ENCODE measurements around the gene TRIM24.

TRIM24 gene

DNA sequence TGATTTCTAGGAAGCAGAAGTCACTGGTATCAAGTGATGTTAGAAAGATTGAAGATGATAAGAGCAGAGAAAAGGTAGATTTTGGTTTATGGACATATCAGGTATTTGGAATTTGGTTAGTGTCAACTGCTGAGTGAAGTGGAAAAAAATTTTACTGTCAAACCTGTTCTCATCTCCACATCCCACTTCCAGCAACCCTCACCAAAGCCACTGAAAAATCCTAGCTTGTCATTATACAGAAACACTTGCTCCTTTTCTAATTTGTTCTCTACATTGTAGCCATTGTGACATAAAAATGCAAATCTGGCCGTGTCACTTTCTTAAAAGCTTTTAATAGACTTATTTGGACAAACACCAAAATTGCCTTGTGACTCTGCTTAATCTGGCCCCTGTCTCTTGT lies 54.0 kb downstream of the TRIM24 start:
- H3K9me2 ChIP-seq (ENCODE audit: low read depth, low read length), result no peaks in the 10 kb centered on the region
- H3K9ac ChIP-seq (ENCODE audit: low read length), result no peak overlapping the region
- H3K27ac ChIP-seq (ENCODE audit: low read depth, low read length, poor library complexity, severe bottlenecking), result peak overlapping the region; percentile 42
- H3K9me3 ChIP-seq (ENCODE audit: low read length), result peaks cover 11% of the 10 kb centered on the region; the same call in 1 of the 2 replicates
- H3K27me3 ChIP-seq (ENCODE audit: insufficient read depth, low read length), result no peaks in the 10 kb centered on the region
- no peaks in the 10 kb centered on the region for H3F3A ChIP-seq (ENCODE audit: insufficient read depth, low read length)
- H4K20me1 ChIP-seq (ENCODE audit: insufficient read depth, low read length), result no peaks in the 10 kb centered on the region
- peaks cover 24% of the 10 kb centered on the region for H3K4me1 ChIP-seq (ENCODE audit: insufficient read depth, low read length, severe bottlenecking)
- TF ChIP-seq EZH2 (IDR thresholded peaks at IDR 0.05; ENCODE audit: borderline replicate concordance, low read length), result no peak
- TF ChIP-seq, protein P1, sequence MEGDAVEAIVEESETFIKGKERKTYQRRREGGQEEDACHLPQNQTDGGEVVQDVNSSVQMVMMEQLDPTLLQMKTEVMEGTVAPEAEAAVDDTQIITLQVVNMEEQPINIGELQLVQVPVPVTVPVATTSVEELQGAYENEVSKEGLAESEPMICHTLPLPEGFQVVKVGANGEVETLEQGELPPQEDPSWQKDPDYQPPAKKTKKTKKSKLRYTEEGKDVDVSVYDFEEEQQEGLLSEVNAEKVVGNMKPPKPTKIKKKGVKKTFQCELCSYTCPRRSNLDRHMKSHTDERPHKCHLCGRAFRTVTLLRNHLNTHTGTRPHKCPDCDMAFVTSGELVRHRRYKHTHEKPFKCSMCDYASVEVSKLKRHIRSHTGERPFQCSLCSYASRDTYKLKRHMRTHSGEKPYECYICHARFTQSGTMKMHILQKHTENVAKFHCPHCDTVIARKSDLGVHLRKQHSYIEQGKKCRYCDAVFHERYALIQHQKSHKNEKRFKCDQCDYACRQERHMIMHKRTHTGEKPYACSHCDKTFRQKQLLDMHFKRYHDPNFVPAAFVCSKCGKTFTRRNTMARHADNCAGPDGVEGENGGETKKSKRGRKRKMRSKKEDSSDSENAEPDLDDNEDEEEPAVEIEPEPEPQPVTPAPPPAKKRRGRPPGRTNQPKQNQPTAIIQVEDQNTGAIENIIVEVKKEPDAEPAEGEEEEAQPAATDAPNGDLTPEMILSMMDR (IDR thresholded peaks at IDR 0.05; ENCODE audit: low read length), result no peak
- H2AFZ ChIP-seq (ENCODE audit: low read length), result no peak overlapping the region
- H3K36me3 ChIP-seq (ENCODE audit: insufficient read depth, low read length), result peaks cover 61% of the 10 kb centered on the region
- no peak overlapping the region for H3K4me3 ChIP-seq (ENCODE audit: low read depth, low read length, poor library complexity, severe bottlenecking)
- H3K4me2 ChIP-seq (ENCODE audit: low read length), result no peak overlapping the region
- no peaks in the 10 kb centered on the region for H3K79me2 ChIP-seq (ENCODE audit: insufficient read depth, low read length)

DNA sequence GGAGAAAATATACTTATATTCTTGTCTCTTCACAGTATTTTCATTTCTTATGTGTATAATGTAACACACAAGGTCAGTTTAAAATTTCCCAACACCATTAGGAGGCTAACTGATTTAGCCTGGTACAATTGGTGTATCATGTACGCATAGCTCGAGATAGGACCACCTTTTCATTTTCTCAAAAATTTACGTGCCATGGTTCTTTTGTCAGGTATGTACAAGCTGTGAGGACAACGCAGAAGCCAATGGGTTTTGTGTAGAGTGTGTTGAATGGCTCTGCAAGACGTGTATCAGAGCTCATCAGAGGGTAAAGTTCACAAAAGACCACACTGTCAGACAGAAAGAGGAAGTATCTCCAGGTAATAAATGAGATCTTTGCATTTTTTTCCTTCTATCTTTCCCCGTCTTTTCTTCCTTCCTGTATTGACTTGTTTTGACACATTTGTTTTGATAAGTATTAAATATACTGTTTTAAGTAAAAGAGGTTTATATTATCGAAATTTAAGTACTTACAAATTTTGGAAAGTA lies 55.0 kb downstream of the TRIM24 start:
- Histone ChIP-seq H3K9ac (ENCODE audit: low read length) (no peak overlapping the region), H2AFZ (ENCODE audit: low read length) (no peak overlapping the region), H3K79me2 (ENCODE audit: insufficient read depth, low read length) (no peaks in the 10 kb centered on the region), H3K9me2 (ENCODE audit: low read depth, low read length) (no peaks in the 10 kb centered on the region), H3K4me2 (ENCODE audit: low read length) (peak overlapping the region; percentile 10; the same call in 1 of the 2 replicates), H3K27me3 (ENCODE audit: insufficient read depth, low read length) (no peaks in the 10 kb centered on the region), H3K4me1 (ENCODE audit: insufficient read depth, low read length, severe bottlenecking) (peaks cover 19% of the 10 kb centered on the region), H3F3A (ENCODE audit: insufficient read depth, low read length) (no peaks in the 10 kb centered on the region), H3K9me3 (ENCODE audit: low read length) (peaks cover 11% of the 10 kb centered on the region; the same call in 1 of the 2 replicates), H3K27ac (ENCODE audit: low read depth, low read length, poor library complexity, severe bottlenecking) (peak overlapping the region; percentile 42), H3K4me3 (ENCODE audit: low read depth, low read length, poor library complexity, severe bottlenecking) (no peak overlapping the region), H3K36me3 (ENCODE audit: insufficient read depth, low read length) (peaks cover 67% of the 10 kb centered on the region), H4K20me1 (ENCODE audit: insufficient read depth, low read length) (no peaks in the 10 kb centered on the region)
- TF ChIP-seq EZH2 (IDR thresholded peaks at IDR 0.05; ENCODE audit: borderline replicate concordance, low read length), result no peak
- TF ChIP-seq, protein P1 (IDR thresholded peaks at IDR 0.05; ENCODE audit: low read length), result no peak

DNA sequence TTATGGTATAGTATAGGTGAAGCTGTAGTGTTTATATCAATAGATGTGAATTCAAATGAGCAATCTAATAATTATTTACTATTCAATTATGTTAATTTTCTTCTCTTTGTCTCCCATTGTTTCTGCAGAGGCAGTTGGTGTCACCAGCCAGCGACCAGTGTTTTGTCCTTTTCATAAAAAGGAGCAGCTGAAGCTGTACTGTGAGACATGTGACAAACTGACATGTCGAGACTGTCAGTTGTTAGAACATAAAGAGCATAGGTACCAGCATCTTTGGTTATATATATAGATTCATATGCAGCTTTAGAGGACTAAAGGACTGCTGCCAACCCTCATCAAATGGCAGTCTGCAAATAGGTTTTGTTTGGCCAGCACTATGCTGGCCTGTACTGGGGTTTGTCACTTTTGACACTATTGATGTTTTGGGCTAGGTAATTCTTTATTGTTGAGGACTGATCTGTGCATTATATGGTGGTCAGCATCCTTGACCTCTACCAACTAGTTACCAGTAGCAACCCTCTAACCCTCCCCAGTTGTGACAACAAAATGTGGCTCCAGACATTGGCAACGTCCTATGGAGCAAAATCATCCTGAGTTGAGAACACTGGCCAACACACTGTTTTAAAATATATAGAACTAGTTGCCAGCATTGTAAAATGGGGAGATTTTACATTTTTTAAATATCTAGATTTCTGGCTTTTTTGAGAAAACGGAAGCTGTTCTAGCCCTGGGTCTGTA lies 59.2 kb downstream of the TRIM24 start:
- Histone ChIP-seq H3K9ac (ENCODE audit: low read length) (no peak overlapping the region), H3K27me3 (ENCODE audit: insufficient read depth, low read length) (no peaks in the 10 kb centered on the region), H2AFZ (ENCODE audit: low read length) (no peak overlapping the region), H4K20me1 (ENCODE audit: insufficient read depth, low read length) (no peaks in the 10 kb centered on the region), H3K9me2 (ENCODE audit: low read depth, low read length) (no peaks in the 10 kb centered on the region), H3K4me2 (ENCODE audit: low read length) (no peak overlapping the region), H3K79me2 (ENCODE audit: insufficient read depth, low read length) (no peaks in the 10 kb centered on the region), H3F3A (ENCODE audit: insufficient read depth, low read length) (no peaks in the 10 kb centered on the region), H3K4me3 (ENCODE audit: low read depth, low read length, poor library complexity, severe bottlenecking) (no peak overlapping the region), H3K27ac (ENCODE audit: low read depth, low read length, poor library complexity, severe bottlenecking) (no peak overlapping the region), H3K9me3 (ENCODE audit: low read length) (no peaks in the 10 kb centered on the region), H3K36me3 (ENCODE audit: insufficient read depth, low read length) (peaks cover 64% of the 10 kb centered on the region), H3K4me1 (ENCODE audit: insufficient read depth, low read length, severe bottlenecking) (peaks cover 14% of the 10 kb centered on the region)
- TF ChIP-seq EZH2 (IDR thresholded peaks at IDR 0.05; ENCODE audit: borderline replicate concordance, low read length), result no peak
- TF ChIP-seq, protein P1 (IDR thresholded peaks at IDR 0.05; ENCODE audit: low read length), result no peak
